PC-9 (cell line): ENCODE data around the gene SNX14.

Experiments used
- EZH2 ChIP-seq: fragments of 200-600 bp; sonication (generic); IDR thresholded peaks from 2 replicates; pipeline ENCODE4 v1.8.0; 2017; ENCODE audit warnings: antibody characterized with exemption, low read depth
- TF ChIP-seq, protein P1 (sequence below): fragments of 200-600 bp; sonication (generic); conservative IDR thresholded peaks from 2 replicates; pipeline ENCODE4 v1.6.1; 2017; ENCODE audit warnings: mixed run types, antibody characterized with exemption, mild to moderate bottlenecking, moderate library complexity

DNA sequence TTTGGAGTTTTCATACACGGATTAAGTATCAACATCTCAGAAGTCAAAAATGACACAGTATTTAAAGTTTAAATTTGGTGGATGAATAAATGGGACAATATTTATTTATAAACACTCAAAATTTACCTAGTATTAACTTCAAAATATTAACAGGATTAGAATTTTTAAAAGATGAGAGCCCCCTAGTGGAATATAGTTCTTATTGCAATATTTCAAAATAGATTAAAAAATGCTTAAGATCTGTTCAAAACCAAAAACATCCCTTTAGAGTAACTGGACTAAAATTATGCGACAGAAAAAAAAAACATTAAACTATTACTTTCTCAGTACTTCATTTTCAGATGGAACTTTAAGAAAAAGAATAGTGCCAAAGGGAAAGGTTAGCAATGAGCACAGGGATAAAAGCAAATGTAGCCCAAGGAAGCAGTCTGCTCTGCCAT lies 56.6 kb downstream of the SNX14 start:
- TF ChIP-seq, protein P1, sequence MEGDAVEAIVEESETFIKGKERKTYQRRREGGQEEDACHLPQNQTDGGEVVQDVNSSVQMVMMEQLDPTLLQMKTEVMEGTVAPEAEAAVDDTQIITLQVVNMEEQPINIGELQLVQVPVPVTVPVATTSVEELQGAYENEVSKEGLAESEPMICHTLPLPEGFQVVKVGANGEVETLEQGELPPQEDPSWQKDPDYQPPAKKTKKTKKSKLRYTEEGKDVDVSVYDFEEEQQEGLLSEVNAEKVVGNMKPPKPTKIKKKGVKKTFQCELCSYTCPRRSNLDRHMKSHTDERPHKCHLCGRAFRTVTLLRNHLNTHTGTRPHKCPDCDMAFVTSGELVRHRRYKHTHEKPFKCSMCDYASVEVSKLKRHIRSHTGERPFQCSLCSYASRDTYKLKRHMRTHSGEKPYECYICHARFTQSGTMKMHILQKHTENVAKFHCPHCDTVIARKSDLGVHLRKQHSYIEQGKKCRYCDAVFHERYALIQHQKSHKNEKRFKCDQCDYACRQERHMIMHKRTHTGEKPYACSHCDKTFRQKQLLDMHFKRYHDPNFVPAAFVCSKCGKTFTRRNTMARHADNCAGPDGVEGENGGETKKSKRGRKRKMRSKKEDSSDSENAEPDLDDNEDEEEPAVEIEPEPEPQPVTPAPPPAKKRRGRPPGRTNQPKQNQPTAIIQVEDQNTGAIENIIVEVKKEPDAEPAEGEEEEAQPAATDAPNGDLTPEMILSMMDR, result peak; percentile 77
- no peak for TF ChIP-seq EZH2
